ENCODE measurements around the gene SLC26A3.
"Not testable (repeated sequence)": the region's sequence is repeated elsewhere in the genome, so short reads cannot be mapped to it uniquely, and the experiment has no call there.

Gene SLC26A3

DNA sequence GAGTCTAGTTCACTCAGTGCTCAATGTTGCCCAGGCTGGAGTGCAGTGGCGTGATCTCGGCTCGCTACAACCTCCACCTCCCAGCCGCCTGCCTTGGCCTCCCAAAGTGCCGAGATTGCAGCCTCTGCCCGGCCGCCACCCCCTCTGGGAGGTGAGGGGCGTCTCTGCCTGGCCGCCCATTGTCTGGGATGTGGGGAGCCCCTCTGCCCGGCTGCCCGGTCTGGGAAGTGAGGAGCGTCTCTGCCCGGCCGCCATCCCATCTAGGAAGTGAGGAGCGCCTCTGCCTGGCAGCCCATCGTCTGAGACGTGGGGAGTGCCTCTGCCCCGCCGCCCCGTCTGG lies 44.8 kb upstream of the SLC26A3 start:
- not testable (repeated sequence) for H4K8ac ChIP-seq (ENCODE audit: low read depth, low read length); H2BK5ac ChIP-seq (ENCODE audit: low read depth, low read length, poor library complexity); H3K23ac ChIP-seq (ENCODE audit: low read length); H3K79me2 ChIP-seq (ENCODE audit: control insufficient read depth, insufficient read depth, low read length, poor library complexity); H3K79me1 ChIP-seq (ENCODE audit: low read length); H3K27ac ChIP-seq (ENCODE audit: low read depth, low read length); H2BK120ac ChIP-seq (ENCODE audit: insufficient read depth, low read length, poor library complexity); DNase-seq; H4K91ac ChIP-seq (ENCODE audit: low read depth, low read length); H3K9me3 ChIP-seq (ENCODE audit: insufficient read depth, low read depth, low read length); H2BK12ac ChIP-seq (ENCODE audit: low read length); H3K4me1 ChIP-seq (ENCODE audit: control insufficient read depth in 1 of 2, insufficient read depth in 2 of 2, low read length in 2 of 2); H3K18ac ChIP-seq (ENCODE audit: low read length); H2AFZ ChIP-seq (ENCODE audit: insufficient read depth, low read length, poor library complexity); H3K4me2 ChIP-seq (ENCODE audit: low read length); H4K12ac ChIP-seq (ENCODE audit: low read depth, low read length); H2AK5ac ChIP-seq (ENCODE audit: low read length); H3K4ac ChIP-seq (ENCODE audit: low read depth, low read length); H3K36me3 ChIP-seq (ENCODE audit: control insufficient read depth in 1 of 2, insufficient read depth in 2 of 2, low read length in 2 of 2); H3K14ac ChIP-seq (ENCODE audit: low read length); H3K27me3 ChIP-seq (ENCODE audit: insufficient read depth, low read length); H3K4me3 ChIP-seq (ENCODE audit: low read depth, low read length); H3K9ac ChIP-seq (ENCODE audit: low read length)
- WGBS (ENCODE audit: extremely low coverage, insufficient coverage, insufficient read length), result no CpG with 5 or more reads among the region's 20 CpGs

GRCh38 chr7:107847168-107847835 lies 44.3 kb upstream of the SLC26A3 start:
- no peak overlapping the region for H3K18ac ChIP-seq (ENCODE audit: low read length)
- no peak overlapping the region for H4K8ac ChIP-seq (ENCODE audit: low read depth, low read length)
- no peak overlapping the region for H2AFZ ChIP-seq (ENCODE audit: insufficient read depth, low read length, poor library complexity)
- H3K4me3 ChIP-seq (ENCODE audit: low read depth, low read length), result no peak overlapping the region
- no peak overlapping the region for H4K91ac ChIP-seq (ENCODE audit: low read depth, low read length)
- WGBS (ENCODE audit: extremely low coverage, insufficient coverage, insufficient read length), result no CpG with 5 or more reads among the region's 18 CpGs
- no peak overlapping the region for H2AK5ac ChIP-seq (ENCODE audit: low read length)
- no peaks in the 10 kb centered on the region for H3K79me2 ChIP-seq (ENCODE audit: control insufficient read depth, insufficient read depth, low read length, poor library complexity)
- H3K4me2 ChIP-seq (ENCODE audit: low read length), result no peak overlapping the region
- H3K14ac ChIP-seq (ENCODE audit: low read length), result no peak overlapping the region
- H3K36me3 ChIP-seq (ENCODE audit: control insufficient read depth in 1 of 2, insufficient read depth in 2 of 2, low read length in 2 of 2), result no peaks in the 10 kb centered on the region
- no peak overlapping the region for H3K4ac ChIP-seq (ENCODE audit: low read depth, low read length)
- peaks cover 1% of the 10 kb centered on the region for H3K9me3 ChIP-seq (ENCODE audit: insufficient read depth, low read depth, low read length)
- no peak overlapping the region for H2BK12ac ChIP-seq (ENCODE audit: low read length)
- H3K9ac ChIP-seq (ENCODE audit: low read length), result no peak overlapping the region
- no peaks in the 10 kb centered on the region for H3K4me1 ChIP-seq (ENCODE audit: control insufficient read depth in 1 of 2, insufficient read depth in 2 of 2, low read length in 2 of 2)
- no peaks in the 10 kb centered on the region for H3K79me1 ChIP-seq (ENCODE audit: low read length)
- no peak overlapping the region for H2BK5ac ChIP-seq (ENCODE audit: low read depth, low read length, poor library complexity)
- H2BK120ac ChIP-seq (ENCODE audit: insufficient read depth, low read length, poor library complexity), result no peak overlapping the region
- DNase-seq, result no peak
- H3K23ac ChIP-seq (ENCODE audit: low read length), result no peak overlapping the region
- H4K12ac ChIP-seq (ENCODE audit: low read depth, low read length), result no peak overlapping the region
- no peaks in the 10 kb centered on the region for H3K27me3 ChIP-seq (ENCODE audit: insufficient read depth, low read length)
- no peak overlapping the region for H3K27ac ChIP-seq (ENCODE audit: low read depth, low read length)

- Histone ChIP-seq H3K18ac (ENCODE audit: low read length) (no peak overlapping the region), H3K9ac (ENCODE audit: low read length) (no peak overlapping the region), H3K4me1 (ENCODE audit: control insufficient read depth in 1 of 2, insufficient read depth in 2 of 2, low read length in 2 of 2) (no peaks in the 10 kb centered on the region), H2BK5ac (ENCODE audit: low read depth, low read length, poor library complexity) (no peak overlapping the region), H3K4me3 (ENCODE audit: low read depth, low read length) (no peak overlapping the region), H3K4me2 (ENCODE audit: low read length) (no peak overlapping the region), H2BK120ac (ENCODE audit: insufficient read depth, low read length, poor library complexity) (no peak overlapping the region), H4K8ac (ENCODE audit: low read depth, low read length) (no peak overlapping the region), H3K27ac (ENCODE audit: low read depth, low read length) (no peak overlapping the region), H2AFZ (ENCODE audit: insufficient read depth, low read length, poor library complexity) (no peak overlapping the region), H3K9me3 (ENCODE audit: insufficient read depth, low read depth, low read length) (peaks cover 1% of the 10 kb centered on the region), H3K79me1 (ENCODE audit: low read length) (no peaks in the 10 kb centered on the region), H3K36me3 (ENCODE audit: control insufficient read depth in 1 of 2, insufficient read depth in 2 of 2, low read length in 2 of 2) (no peaks in the 10 kb centered on the region), H2BK12ac (ENCODE audit: low read length) (no peak overlapping the region), H4K91ac (ENCODE audit: low read depth, low read length) (no peak overlapping the region), H4K12ac (ENCODE audit: low read depth, low read length) (no peak overlapping the region), H3K4ac (ENCODE audit: low read depth, low read length) (no peak overlapping the region), H3K23ac (ENCODE audit: low read length) (no peak overlapping the region), H3K14ac (ENCODE audit: low read length) (no peak overlapping the region), H3K79me2 (ENCODE audit: control insufficient read depth, insufficient read depth, low read length, poor library complexity) (no peaks in the 10 kb centered on the region), H2AK5ac (ENCODE audit: low read length) (no peak overlapping the region), H3K27me3 (ENCODE audit: insufficient read depth, low read length) (no peaks in the 10 kb centered on the region)
- DNase-seq, result no peak
Measured at GRCh38 chr7:107846324-107846723, 43.3 kb upstream of the SLC26A3 start.

- Histone ChIP-seq H3K79me1 (ENCODE audit: low read length) (no peaks in the 10 kb centered on the region), H4K8ac (ENCODE audit: low read depth, low read length) (no peak overlapping the region), H3K14ac (ENCODE audit: low read length) (no peak overlapping the region), H3K79me2 (ENCODE audit: control insufficient read depth, insufficient read depth, low read length, poor library complexity) (no peaks in the 10 kb centered on the region), H4K91ac (ENCODE audit: low read depth, low read length) (no peak overlapping the region), H4K12ac (ENCODE audit: low read depth, low read length) (no peak overlapping the region), H3K23ac (ENCODE audit: low read length) (no peak overlapping the region), H2AFZ (ENCODE audit: insufficient read depth, low read length, poor library complexity) (no peak overlapping the region), H3K27ac (ENCODE audit: low read depth, low read length) (no peak overlapping the region), H3K27me3 (ENCODE audit: insufficient read depth, low read length) (no peaks in the 10 kb centered on the region), H2BK12ac (ENCODE audit: low read length) (no peak overlapping the region), H3K9me3 (ENCODE audit: insufficient read depth, low read depth, low read length) (peaks cover 1% of the 10 kb centered on the region), H3K36me3 (ENCODE audit: control insufficient read depth in 1 of 2, insufficient read depth in 2 of 2, low read length in 2 of 2) (no peaks in the 10 kb centered on the region), H3K4ac (ENCODE audit: low read depth, low read length) (no peak overlapping the region), H2BK120ac (ENCODE audit: insufficient read depth, low read length, poor library complexity) (no peak overlapping the region), H3K18ac (ENCODE audit: low read length) (no peak overlapping the region), H3K9ac (ENCODE audit: low read length) (no peak overlapping the region), H3K4me2 (ENCODE audit: low read length) (no peak overlapping the region), H3K4me1 (ENCODE audit: control insufficient read depth in 1 of 2, insufficient read depth in 2 of 2, low read length in 2 of 2) (no peaks in the 10 kb centered on the region), H2BK5ac (ENCODE audit: low read depth, low read length, poor library complexity) (no peak overlapping the region), H3K4me3 (ENCODE audit: low read depth, low read length) (no peak overlapping the region), H2AK5ac (ENCODE audit: low read length) (no peak overlapping the region)
- WGBS (ENCODE audit: extremely low coverage, insufficient coverage, insufficient read length), result no CpG with 5 or more reads among the region's 16 CpGs
- DNase-seq, result peak in 1 of 2 donors; percentile 12
Measured at GRCh38 chr7:107843184-107843583, 40.2 kb upstream of the SLC26A3 start.
